Measurements from ENCODE around the gene DPYSL3.

Gene DPYSL3

GRCh38 chr5:147458581-147458980 is 51.3 kb downstream of the DPYSL3 start:
- no peak for TF ChIP-seq CTCF (IDR thresholded peaks at IDR 0.05)
- no peak for TF ChIP-seq ZFX (IDR thresholded peaks at IDR 0.05; ENCODE audit: borderline replicate concordance)
- H3K27ac ChIP-seq = no peak overlapping the region

GRCh38 chr5:147455822-147456450 is 53.9 kb downstream of the DPYSL3 start:
- no peak for TF ChIP-seq CTCF (IDR thresholded peaks at IDR 0.05)
- no peak for TF ChIP-seq ZFX (IDR thresholded peaks at IDR 0.05; ENCODE audit: borderline replicate concordance)
- no peak overlapping the region for H3K27ac ChIP-seq

GRCh38 chr5:147454996-147455677 is 54.7 kb downstream of the DPYSL3 start:
- TF ChIP-seq ZFX (IDR thresholded peaks at IDR 0.05; ENCODE audit: borderline replicate concordance) (no peak), CTCF (IDR thresholded peaks at IDR 0.05) (no peak)
- no peak overlapping the region for H3K27ac ChIP-seq

- peak; percentile 96 for TF ChIP-seq CTCF (IDR thresholded peaks at IDR 0.05)
- TF ChIP-seq ZFX (IDR thresholded peaks at IDR 0.05; ENCODE audit: borderline replicate concordance) = no peak
- no peak overlapping the region for H3K27ac ChIP-seq
Observed at GRCh38 chr5:147453875-147454814, 55.7 kb downstream of the DPYSL3 start.

GRCh38 chr5:147452165-147452811 is 57.6 kb downstream of the DPYSL3 start:
- TF ChIP-seq CTCF (IDR thresholded peaks at IDR 0.05) (no peak), ZFX (IDR thresholded peaks at IDR 0.05; ENCODE audit: borderline replicate concordance) (no peak)
- no peak overlapping the region for H3K27ac ChIP-seq

- TF ChIP-seq ZFX (IDR thresholded peaks at IDR 0.05; ENCODE audit: borderline replicate concordance) (no peak), CTCF (IDR thresholded peaks at IDR 0.05) (no peak)
- H3K27ac ChIP-seq = no peak overlapping the region
Observed at GRCh38 chr5:147451193-147451592, 58.7 kb downstream of the DPYSL3 start.
